Left ventricle myocardium inferior (tissue), 1 donor: ENCODE measurements around the gene P3R3URF. TPM values are rescaled to one million over a fixed set of nuclear protein-coding genes. Genes with fewer than 3 reads are reported as not detected.
A peak's percentile ranks its signal among the peaks of the same experiment; 100 is the strongest.

Experiments used
- DNase-seq: peaks from one replicate; pipeline ENCODE4 v3.0.0-alpha.2; 2020
- H3K27ac ChIP-seq: fragments of 200-600 bp; replicated peaks from 2 replicates; pipeline ENCODE4 v1.8.0; 2021
- H3K27me3 ChIP-seq: fragments of 200-600 bp; 2 replicates; pipeline ENCODE4 v1.8.0; 2021; ENCODE audit warnings: low read depth
- H3K36me3 ChIP-seq: fragments of 200-600 bp; 2 replicates; pipeline ENCODE4 v1.8.0; 2021
- H3K4me1 ChIP-seq: fragments of 200-600 bp; 2 replicates; pipeline ENCODE4 v1.8.0; 2021
- H3K4me3 ChIP-seq: fragments of 200-600 bp; 2 replicates; pipeline ENCODE4 v1.8.0; 2021; ENCODE audit warnings: mild to moderate bottlenecking, moderate library complexity
- H3K9me3 ChIP-seq: fragments of 200-600 bp; replicated peaks from 2 replicates; pipeline ENCODE4 v1.8.0; 2021
- intact Hi-C: fragments of 100-400 bp; cut with micrococcal nuclease; formaldehyde crosslinking; loops from one replicate; pipeline ENCODE4 v1.11.0; 2022
- total RNA-seq: library from RNA; stranded (reverse); fragmentation: NEBNext Ultra II Directional; extraction: Animal tissue kit (Norgen Biotek cat#: 25700); gene quantifications from one replicate; pipeline ENCODE4 v1.2.1, GENCODE V29; 2021
- TF ChIP-seq, protein P1 (sequence below): fragments of 200-600 bp; IDR thresholded peaks from 2 replicates; pipeline ENCODE4 v1.8.0; 2021; ENCODE audit warnings: antibody characterized with exemption, mild to moderate bottlenecking, borderline replicate concordance
- donor health status: DM: no; HTN: yes; CAD: no; lungs with severe emphysema.

Gene P3R3URF
- total RNA-seq, 1 donor from 2014 or later: not detected

DNA sequence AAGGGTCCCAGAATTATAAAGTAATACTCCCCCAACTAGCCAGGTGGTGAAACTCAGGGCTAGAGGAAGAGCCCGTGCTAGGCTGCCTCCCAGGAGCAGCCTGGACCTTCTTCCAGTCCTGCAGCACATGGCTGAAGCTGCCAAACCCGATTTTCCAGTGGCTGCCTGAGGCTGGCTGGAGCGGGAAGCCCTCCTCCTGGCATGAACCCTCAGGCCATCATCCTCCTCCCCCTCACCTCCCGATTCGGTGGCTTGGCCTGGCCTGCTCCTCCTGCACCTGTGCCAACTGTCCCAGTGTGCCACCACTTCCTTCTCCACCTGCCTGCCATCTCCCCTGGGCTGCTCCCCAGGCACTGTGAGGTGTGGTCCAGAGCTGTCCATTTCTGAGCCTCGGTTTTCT is 4.4 kb downstream of the P3R3URF start:
- no peak for DNase-seq
- TF ChIP-seq, protein P1, sequence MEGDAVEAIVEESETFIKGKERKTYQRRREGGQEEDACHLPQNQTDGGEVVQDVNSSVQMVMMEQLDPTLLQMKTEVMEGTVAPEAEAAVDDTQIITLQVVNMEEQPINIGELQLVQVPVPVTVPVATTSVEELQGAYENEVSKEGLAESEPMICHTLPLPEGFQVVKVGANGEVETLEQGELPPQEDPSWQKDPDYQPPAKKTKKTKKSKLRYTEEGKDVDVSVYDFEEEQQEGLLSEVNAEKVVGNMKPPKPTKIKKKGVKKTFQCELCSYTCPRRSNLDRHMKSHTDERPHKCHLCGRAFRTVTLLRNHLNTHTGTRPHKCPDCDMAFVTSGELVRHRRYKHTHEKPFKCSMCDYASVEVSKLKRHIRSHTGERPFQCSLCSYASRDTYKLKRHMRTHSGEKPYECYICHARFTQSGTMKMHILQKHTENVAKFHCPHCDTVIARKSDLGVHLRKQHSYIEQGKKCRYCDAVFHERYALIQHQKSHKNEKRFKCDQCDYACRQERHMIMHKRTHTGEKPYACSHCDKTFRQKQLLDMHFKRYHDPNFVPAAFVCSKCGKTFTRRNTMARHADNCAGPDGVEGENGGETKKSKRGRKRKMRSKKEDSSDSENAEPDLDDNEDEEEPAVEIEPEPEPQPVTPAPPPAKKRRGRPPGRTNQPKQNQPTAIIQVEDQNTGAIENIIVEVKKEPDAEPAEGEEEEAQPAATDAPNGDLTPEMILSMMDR: no peak
- no peaks in the 10 kb centered on the region for H3K36me3 ChIP-seq
- peaks cover 86% of the 10 kb centered on the region for H3K4me1 ChIP-seq
- H3K27me3 ChIP-seq: peaks cover 9% of the 10 kb centered on the region
- H3K9me3 ChIP-seq: no peaks in the 10 kb centered on the region
- H3K4me3 ChIP-seq: peak overlapping the region; percentile 12
- intact Hi-C loops: loop anchor here (5.0 kb wide), 1 partner anchor 40 kb away; the partner anchor contains the start of gene PIK3R3
- peak overlapping the region; percentile 80 for H3K27ac ChIP-seq

DNA sequence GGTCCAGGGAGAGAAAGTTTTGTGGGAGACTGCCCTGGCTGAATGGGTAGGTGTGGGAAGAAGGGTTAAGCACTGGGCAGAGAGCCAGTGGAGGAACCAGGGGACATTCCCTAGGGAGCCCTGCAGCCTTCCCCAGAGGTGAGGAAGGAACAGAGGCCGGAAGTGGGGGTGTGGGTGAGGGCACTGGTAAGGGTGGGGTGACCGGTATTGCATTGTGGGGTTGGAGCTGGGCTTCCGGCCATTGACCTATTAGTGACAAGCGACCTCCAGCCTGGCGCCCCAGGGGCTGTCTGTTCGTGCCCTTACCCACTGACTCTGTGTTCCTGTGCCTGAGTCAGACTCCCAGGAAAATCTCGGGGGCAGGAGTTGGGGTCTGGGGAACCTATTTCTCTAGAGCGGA is 4.9 kb downstream of the P3R3URF start:
- DNase-seq: peak; percentile 53
- H3K36me3 ChIP-seq: no peaks in the 10 kb centered on the region
- peak overlapping the region; percentile 80 for H3K27ac ChIP-seq
- TF ChIP-seq, protein P1: no peak
- H3K4me3 ChIP-seq: peak overlapping the region; percentile 12
- no peaks in the 10 kb centered on the region for H3K9me3 ChIP-seq
- peaks cover 89% of the 10 kb centered on the region for H3K4me1 ChIP-seq
- H3K27me3 ChIP-seq: peaks cover 10% of the 10 kb centered on the region
- intact Hi-C loops: loop anchor here (5.0 kb wide), 1 partner anchor 39 kb away; the partner anchor contains the start of gene PIK3R3

- intact Hi-C loops: loop anchor here (5.0 kb wide), 1 partner anchor 38 kb away; the partner anchor contains the start of gene PIK3R3
- peaks cover 86% of the 10 kb centered on the region for H3K4me1 ChIP-seq
- no peak for DNase-seq
- no peaks in the 10 kb centered on the region for H3K9me3 ChIP-seq
- no peak overlapping the region for H3K4me3 ChIP-seq
- H3K27ac ChIP-seq: peak overlapping the region; percentile 80
- H3K27me3 ChIP-seq: peaks cover 10% of the 10 kb centered on the region
- TF ChIP-seq, protein P1: no peak
- no peaks in the 10 kb centered on the region for H3K36me3 ChIP-seq
These were observed 6.4 kb downstream of the P3R3URF start for GRCh38 chr1:46169811-46170454.

- H3K4me3 ChIP-seq: no peak overlapping the region
- H3K36me3 ChIP-seq: no peaks in the 10 kb centered on the region
- intact Hi-C loops: no loop called here
- H3K27me3 ChIP-seq: peaks cover 10% of the 10 kb centered on the region
- no peaks in the 10 kb centered on the region for H3K9me3 ChIP-seq
- peak overlapping the region; percentile 93 for H3K27ac ChIP-seq
- DNase-seq: no peak
- TF ChIP-seq, protein P1: no peak
- H3K4me1 ChIP-seq: peaks cover 72% of the 10 kb centered on the region
These were observed 7.8 kb downstream of the P3R3URF start for GRCh38 chr1:46168477-46168876.

- H3K4me3 ChIP-seq: peak overlapping the region; percentile 66
- H3K36me3 ChIP-seq: no peaks in the 10 kb centered on the region
- peak; percentile 68 for DNase-seq
- intact Hi-C loops: no loop called here
- H3K27ac ChIP-seq: peak overlapping the region; percentile 93
- H3K4me1 ChIP-seq: peaks cover 55% of the 10 kb centered on the region
- no peaks in the 10 kb centered on the region for H3K9me3 ChIP-seq
- H3K27me3 ChIP-seq: peaks cover 10% of the 10 kb centered on the region
- TF ChIP-seq, protein P1: no peak
These were observed 9.5 kb downstream of the P3R3URF start for GRCh38 chr1:46166521-46167462.
